Activated CD4-positive, CD25-positive, alpha-beta regulatory T cell treated with anti-CD3 and anti-CD28 coated beads, Interleukin-2, amount 50 U/mL, for 72 hours (primary cell): ENCODE results near the gene FAM83C.

ENCODE experiments used
- DNase-seq: peaks from one replicate; pipeline ENCODE4 v3.0.0; 2021

FAM83C gene

GRCh38 chr20:35281506-35282101 lies 10.6 kb downstream of the FAM83C start:
- no peak for DNase-seq

DNA sequence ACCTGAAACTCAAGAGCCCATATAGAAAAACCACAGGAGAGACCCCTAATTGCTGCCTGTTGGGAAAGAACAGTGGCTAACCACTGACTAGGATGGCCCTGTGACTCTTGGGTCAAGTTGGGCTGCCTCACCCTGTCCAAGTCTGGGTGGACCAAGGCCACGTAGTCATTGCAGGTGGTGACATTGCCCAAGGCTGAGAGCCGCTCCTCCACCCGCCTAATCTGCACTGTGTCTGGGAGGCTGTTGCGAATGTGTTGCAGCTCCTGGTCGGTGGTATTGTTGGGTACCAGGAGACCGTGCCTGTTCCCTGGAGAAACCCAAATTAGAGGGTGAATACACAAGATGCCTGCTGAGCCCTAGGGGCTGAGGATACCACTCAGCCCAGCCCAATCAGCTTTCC lies 11.7 kb downstream of the FAM83C start:
- no peak for DNase-seq

- DNase-seq = no peak
These were observed 12.6 kb downstream of the FAM83C start for GRCh38 chr20:35279533-35280174.

DNA sequence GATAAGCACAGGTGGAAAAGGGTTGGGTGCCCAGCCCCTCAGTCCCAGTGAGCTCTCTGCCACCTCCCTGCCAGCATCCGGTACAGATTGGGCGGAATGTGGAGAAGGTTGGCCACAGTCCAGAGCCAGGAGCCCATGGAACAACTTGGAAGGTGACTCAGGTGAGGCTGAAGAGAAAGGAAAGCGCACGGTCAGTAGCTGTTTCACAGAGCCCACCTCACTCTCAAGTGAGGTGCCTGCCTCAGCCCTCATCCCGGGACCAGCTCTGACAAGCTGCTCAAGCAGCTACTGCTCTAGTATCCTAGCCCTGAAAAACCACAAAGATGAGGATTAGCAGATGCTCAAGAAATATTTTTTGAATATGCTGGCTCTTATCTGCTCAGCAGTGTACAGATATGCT lies 13.2 kb downstream of the FAM83C start:
- no peak for DNase-seq

- peak; percentile 90 for DNase-seq
These were observed 14.5 kb downstream of the FAM83C start, which contains the start of gene MMP24OS for GRCh38 chr20:35277531-35278395. Gene MMP24OS, minus strand, starts transcription at chr20:35278122. Its CDS starts 193 bp downstream, at chr20:35277929.

- DNase-seq = no peak
These were observed 15.1 kb downstream of the FAM83C start for GRCh38 chr20:35277127-35277526.

GRCh38 chr20:35276408-35276807 lies 15.8 kb downstream of the FAM83C start:
- DNase-seq = no peak

DNA sequence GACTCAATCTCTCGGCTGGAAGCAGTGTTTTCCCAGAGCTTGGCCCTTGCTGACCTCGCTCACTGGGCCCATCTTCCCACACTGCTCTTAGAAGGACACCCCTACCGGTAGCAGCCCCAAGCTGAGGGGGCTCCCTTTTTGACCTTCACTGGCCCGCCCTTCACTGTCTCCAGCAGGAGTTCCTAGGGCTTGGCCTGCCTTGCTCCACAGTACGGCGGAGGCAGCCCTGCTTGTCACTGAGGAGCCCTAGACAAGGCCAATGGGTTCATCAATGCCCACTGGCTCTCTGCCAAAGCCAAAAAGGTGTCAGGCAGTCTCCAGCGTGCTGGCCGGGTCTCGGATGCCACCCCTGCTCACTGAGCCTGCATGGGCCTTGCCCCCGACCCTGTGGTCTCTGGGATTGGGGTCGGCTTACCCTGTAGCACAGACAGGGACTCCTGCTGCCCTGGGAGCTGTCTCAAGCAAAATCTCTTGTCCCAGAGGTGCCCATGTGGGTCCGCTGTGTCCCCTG lies 16.4 kb downstream of the FAM83C start:
- no peak for DNase-seq

GRCh38 chr20:35274172-35275092 lies 17.8 kb downstream of the FAM83C start:
- DNase-seq = no peak

GRCh38 chr20:35273449-35274171 lies 18.6 kb downstream of the FAM83C start:
- DNase-seq = no peak

GRCh38 chr20:35271904-35272303 lies 20.3 kb downstream of the FAM83C start:
- DNase-seq = no peak

GRCh38 chr20:35271073-35271882 lies 20.9 kb downstream of the FAM83C start:
- no peak for DNase-seq

- no peak for DNase-seq
These were observed 22.0 kb downstream of the FAM83C start for GRCh38 chr20:35270021-35270902.

DNA sequence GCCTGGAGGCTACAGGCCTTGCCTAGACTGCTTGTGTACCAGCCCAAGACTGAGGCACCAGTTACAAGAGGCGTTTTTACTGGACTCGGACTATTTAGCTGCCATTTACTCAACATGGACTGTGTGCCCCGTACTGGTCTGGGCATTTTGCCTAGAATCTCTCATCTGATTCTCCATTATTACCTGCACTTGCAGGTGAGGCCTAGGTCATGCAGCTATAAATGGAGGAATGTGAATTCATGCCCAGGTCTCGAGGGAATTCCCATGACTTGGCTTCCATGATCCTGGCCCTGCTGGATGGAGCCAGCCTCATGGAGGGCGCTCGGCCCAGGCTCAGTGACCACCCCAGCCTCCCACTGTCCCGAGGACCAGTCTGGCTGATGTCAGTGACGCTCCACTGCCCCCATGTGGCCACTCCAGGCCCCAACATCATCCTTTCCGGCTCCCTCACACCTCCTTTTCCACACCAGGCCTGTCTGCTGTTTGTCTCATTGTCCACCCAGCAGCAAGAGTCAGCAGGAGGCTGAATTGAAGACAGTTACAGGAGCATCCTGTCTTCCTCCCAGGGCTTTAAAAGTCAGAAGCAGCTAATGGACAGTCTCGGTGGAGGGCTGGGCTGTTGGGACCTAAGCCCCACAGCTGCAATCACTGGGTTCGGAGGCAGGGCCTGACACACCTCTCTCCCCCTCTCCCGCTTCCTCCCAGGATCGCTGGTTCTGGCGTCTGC lies 23.0 kb downstream of the FAM83C start:
- DNase-seq = peak; percentile 53

DNA sequence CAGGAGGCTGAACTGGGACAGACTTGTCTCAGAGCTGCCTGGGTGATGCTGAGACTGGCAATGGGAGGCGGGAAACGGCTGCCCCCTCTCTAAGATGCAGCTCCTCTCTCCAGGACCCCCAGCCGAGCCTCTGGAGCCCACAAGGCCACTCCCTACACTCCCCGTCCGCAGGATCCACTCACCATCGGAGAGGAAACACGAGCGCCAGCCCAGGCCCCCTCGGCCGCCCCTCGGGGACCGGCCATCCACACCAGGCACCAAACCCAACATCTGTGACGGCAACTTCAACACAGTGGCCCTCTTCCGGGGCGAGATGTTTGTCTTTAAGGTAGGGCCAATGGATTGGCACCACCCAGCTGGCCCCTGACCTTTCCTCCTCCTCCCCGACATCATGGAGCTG lies 25.1 kb downstream of the FAM83C start:
- no peak for DNase-seq

DNA sequence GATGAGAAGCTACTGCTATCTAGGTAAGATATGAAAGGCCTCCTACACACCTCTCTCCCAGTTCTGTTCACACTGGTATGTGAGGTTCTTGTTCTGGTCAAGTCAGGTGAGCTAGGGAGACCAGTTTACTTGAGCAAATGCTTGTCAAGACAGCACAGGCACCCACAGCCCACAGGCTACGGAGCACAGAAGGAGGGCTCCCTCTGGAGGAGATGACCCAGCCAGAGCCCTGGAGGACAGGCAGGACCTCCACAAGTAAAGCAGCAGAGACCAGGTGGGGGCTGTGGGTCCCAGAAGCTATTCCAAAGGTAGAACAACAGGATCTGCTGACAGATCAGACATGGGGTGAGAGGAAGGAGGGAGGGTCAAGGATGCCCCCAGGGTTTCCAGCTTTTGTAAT lies 27.5 kb downstream of the FAM83C start:
- no peak for DNase-seq

DNA sequence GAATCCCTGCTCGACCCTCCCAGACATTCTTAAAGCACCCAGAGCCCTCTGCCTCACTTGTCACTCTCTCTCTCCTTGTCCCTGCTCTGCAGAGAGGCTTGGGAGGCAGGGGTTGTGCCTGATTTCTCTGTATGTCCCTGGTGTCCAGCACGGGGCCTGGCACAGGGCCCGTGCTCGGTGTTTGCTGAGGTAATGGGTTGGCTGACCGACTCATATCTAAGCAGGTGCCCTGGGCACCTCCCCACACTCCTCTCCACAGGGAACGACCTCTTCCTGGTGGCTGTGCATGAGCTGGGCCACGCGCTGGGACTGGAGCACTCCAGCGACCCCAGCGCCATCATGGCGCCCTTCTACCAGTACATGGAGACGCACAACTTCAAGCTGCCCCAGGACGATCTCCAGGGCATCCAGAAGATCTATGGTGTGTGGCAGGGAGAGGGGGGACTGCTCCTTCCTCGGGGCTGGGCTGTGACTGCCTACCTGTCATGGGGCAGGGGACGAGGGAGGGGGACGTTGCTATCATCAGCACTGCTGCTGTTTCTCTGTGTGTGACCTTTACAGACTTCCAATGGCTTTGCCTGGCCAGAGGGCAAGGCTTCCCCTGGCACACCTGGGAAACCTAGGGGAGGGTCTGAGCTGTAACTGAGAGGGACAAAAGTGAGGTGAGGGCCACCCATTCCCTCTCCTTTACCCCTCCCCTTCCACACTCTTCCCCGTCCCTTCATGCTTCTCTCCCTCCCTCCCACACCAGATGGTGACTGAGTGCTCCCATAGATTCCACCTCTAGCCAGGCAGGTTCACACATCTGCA lies 28.5 kb downstream of the FAM83C start:
- DNase-seq = no peak
